SH-SY5Y (cell line): ENCODE measurements around the gene INPPL1.

Source experiments
- GATA2 ChIP-seq: IDR thresholded peaks from 2 replicates; pipeline ENCODE4 v1.6.1; 2011; ENCODE audit warnings: mild to moderate bottlenecking, low read depth, low read length
- GATA3 ChIP-seq: IDR thresholded peaks from 2 replicates; pipeline ENCODE4 v1.6.1; 2011; ENCODE audit warnings: low read depth, mild to moderate bottlenecking, low read length, moderate library complexity

- no peak for TF ChIP-seq GATA3
- no peak for TF ChIP-seq GATA2
These were observed 21.4 kb upstream of the INPPL1 start for GRCh38 chr11:72203163-72203562.
